OCI-LY7 (cell line): ENCODE measurements around the gene ZNF75A. TPM values are rescaled to one million over a fixed set of nuclear protein-coding genes. Genes with fewer than 3 reads are reported as not detected.
A peak's percentile ranks its signal among the peaks of the same experiment; 100 is the strongest.

ENCODE experiments used
- BruUV-seq: library from RNA; stranded (reverse); fragments of 400-500 nt; replicated peaks from 2 replicates; lab custom pipeline; 2021; lab: Mats Ljungman, UMichigan
- CTCF ChIA-PET: fragments of 300-600 bp; sonication (Branson Sonifier 250); formaldehyde crosslinking; loops from one replicate; lab custom pipeline; 2022; ENCODE audit warnings: antibody characterized with exemption; ENCODE audit not compliant: unreplicated experiment; lab: Charles Lee
- POLR2A ChIA-PET: fragments of 300-600 bp; sonication (Branson Sonifier 250); formaldehyde crosslinking; loops from one replicate; lab custom pipeline; 2022; ENCODE audit warnings: antibody characterized with exemption; lab: Charles Lee
- DNase-seq: peaks from one replicate; pipeline ENCODE4 v3.0.0-alpha.2; 2015; ENCODE audit warnings: low spot score
- H2AFZ ChIP-seq: fragments of 200-600 bp; sonication (generic), shearing (Covaris generic); 2 replicates; pipeline ENCODE4 v1.6.1; 2014; ENCODE audit warnings: mild to moderate bottlenecking, antibody characterized with exemption, low read length, moderate library complexity
- H3K27ac ChIP-seq: fragments of 200-600 bp; sonication (generic); 2 replicates; pipeline ENCODE4 v1.5.1; 2014; ENCODE audit warnings: mixed run types, low read depth, mild to moderate bottlenecking, moderate library complexity, low read length, inconsistent platforms; ENCODE audit not compliant: poor library complexity, severe bottlenecking
- H3K36me3 ChIP-seq: fragments of 200-600 bp; sonication (generic); 2 replicates; pipeline ENCODE4 v1.6.1; 2014; ENCODE audit warnings: mild to moderate bottlenecking, antibody characterized with exemption, low read length, moderate library complexity, mixed read lengths; ENCODE audit not compliant: insufficient read depth
- H3K4me1 ChIP-seq: fragments of 200-600 bp; sonication (generic); 2 replicates; pipeline ENCODE4 v1.5.1; 2014; ENCODE audit warnings: mild to moderate bottlenecking, low read length; ENCODE audit not compliant: insufficient read depth, poor library complexity, severe bottlenecking
- H3K4me2 ChIP-seq: fragments of 200-600 bp; sonication (generic); 2 replicates; pipeline ENCODE4 v1.6.1; 2014; ENCODE audit warnings: mild to moderate bottlenecking, low read length
- H3K4me3 ChIP-seq: fragments of 200-600 bp; sonication (generic); 2 replicates; pipeline ENCODE4 v1.5.1; 2014; ENCODE audit warnings: mild to moderate bottlenecking, low read depth, low read length; ENCODE audit not compliant: poor library complexity, severe bottlenecking
- H3K79me2 ChIP-seq: fragments of 200-600 bp; sonication (generic); 2 replicates; pipeline ENCODE4 v1.6.1; 2016; ENCODE audit warnings: low read depth, mild to moderate bottlenecking, low read length, moderate library complexity, mixed read lengths; ENCODE audit not compliant: insufficient read depth
- H3K9me2 ChIP-seq: fragments of 200-600 bp; sonication (generic); 2 replicates; pipeline ENCODE4 v1.6.1; 2016; ENCODE audit warnings: mild to moderate bottlenecking, low read length, mixed read lengths; ENCODE audit not compliant: insufficient read depth
- H3K9me3 ChIP-seq: fragments of 200-600 bp; sonication (generic); 2 replicates; pipeline ENCODE4 v1.6.1; 2014; ENCODE audit warnings: mild to moderate bottlenecking, mixed run types, low read length, mixed read lengths
- H4K20me1 ChIP-seq: fragments of 200-600 bp; sonication (generic); 2 replicates; pipeline ENCODE4 v1.6.1; 2014; ENCODE audit warnings: mild to moderate bottlenecking, antibody characterized with exemption, low read length, moderate library complexity, mixed read lengths; ENCODE audit not compliant: insufficient read depth
- CTCF ChIP-seq: fragments of 200-600 bp; sonication (generic); conservative IDR thresholded peaks from 2 replicates; pipeline ENCODE4 v1.5.1; 2014; ENCODE audit warnings: mild to moderate bottlenecking, antibody characterized with exemption, low read length, moderate library complexity, mixed read lengths
- EZH2phosphoT487 ChIP-seq: fragments of 200-600 bp; sonication (generic); IDR thresholded peaks from 2 replicates; pipeline ENCODE4 v1.6.1; 2018; ENCODE audit warnings: low read depth, borderline replicate concordance, mild to moderate bottlenecking, mixed run types, antibody characterized with exemption, low read length, moderate library complexity, mixed read lengths
- intact Hi-C: fragments of 100-400 bp; cut with micrococcal nuclease; formaldehyde crosslinking; loops from one replicate; pipeline ENCODE4 v1.10.0; 2022; ENCODE audit not compliant: unreplicated experiment
- total RNA-seq, 2 experiments: library from RNA; depleted of rRNA in 1 of 2; stranded (reverse); fragments of >200 nt in 1 of 2; shearing (Covaris generic) in 1 of 2; gene quantifications; 2 replicates each; pipeline ENCODE4 v1.2.3, GENCODE V29; 2014 to 2022

Gene ZNF75A
- total RNA-seq, 2 experiments from 2014 or later: 2.6 to 23.0 TPM

DNA sequence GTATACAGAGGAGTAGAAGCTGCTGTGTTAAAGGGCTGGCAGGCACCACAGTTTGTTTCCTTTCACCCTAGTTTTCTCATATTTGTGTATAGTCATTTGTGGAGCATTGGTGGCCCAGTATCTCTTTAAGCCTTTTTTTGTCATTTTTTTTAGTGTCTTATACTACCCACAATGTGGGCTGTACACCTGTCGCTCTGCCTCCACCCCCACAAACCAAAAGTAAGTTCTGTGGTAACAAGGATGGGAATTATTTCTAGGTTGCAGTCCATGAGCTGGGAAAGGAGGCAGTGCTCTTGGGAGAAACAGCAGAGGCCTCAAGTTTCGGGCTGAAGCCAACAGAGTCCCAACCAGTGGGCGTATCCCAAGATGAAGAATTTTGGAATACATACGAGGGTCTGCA, 6.2 kb downstream of the ZNF75A start:
- H3K27ac ChIP-seq: no peak overlapping the region
- H3K4me1 ChIP-seq: no peaks in the 10 kb centered on the region
- H3K79me2 ChIP-seq: no peaks in the 10 kb centered on the region
- H3K4me2 ChIP-seq: no peak overlapping the region
- H2AFZ ChIP-seq: no peak overlapping the region
- CTCF ChIA-PET: no interaction called here
- no peaks in the 10 kb centered on the region for H3K9me3 ChIP-seq
- no peaks in the 10 kb centered on the region for H3K9me2 ChIP-seq
- BruUV-seq: no TSS peak
- POLR2A ChIA-PET: interaction anchor here (0.7 kb wide), 1 partner anchor 49 kb away, joined by 3 read pairs; no protein-coding TSS in a partner anchor
- TF ChIP-seq EZH2phosphoT487: no peak
- TF ChIP-seq CTCF: no peak
- no peaks in the 10 kb centered on the region for H3K36me3 ChIP-seq
- no peaks in the 10 kb centered on the region for H4K20me1 ChIP-seq
- DNase-seq: no peak
- intact Hi-C loops: no loop called here
- no peak overlapping the region for H3K4me3 ChIP-seq

GRCh38 chr16:3317315-3317999, 12.2 kb downstream of the ZNF75A start:
- Histone ChIP-seq H2AFZ (no peak overlapping the region), H3K4me3 (no peak overlapping the region), H3K79me2 (no peaks in the 10 kb centered on the region), H3K4me2 (no peak overlapping the region), H3K9me3 (no peaks in the 10 kb centered on the region), H3K36me3 (no peaks in the 10 kb centered on the region), H3K4me1 (no peaks in the 10 kb centered on the region), H3K9me2 (no peaks in the 10 kb centered on the region), H4K20me1 (no peaks in the 10 kb centered on the region), H3K27ac (no peak overlapping the region)
- no peak for TF ChIP-seq CTCF
- no peak for TF ChIP-seq EZH2phosphoT487
- no peak for DNase-seq
- ChIA-PET CTCF (no interaction called here), POLR2A (no interaction called here)
- BruUV-seq: TSS peak; percentile 57
- intact Hi-C loops: no loop called here

GRCh38 chr16:3321816-3322215, 16.5 kb downstream of the ZNF75A start:
- H3K36me3 ChIP-seq: no peaks in the 10 kb centered on the region
- peak overlapping the region; percentile 24; the same call in 1 of the 2 replicates for H2AFZ ChIP-seq
- TF ChIP-seq EZH2phosphoT487 (no peak), CTCF (no peak)
- H3K4me1 ChIP-seq: no peaks in the 10 kb centered on the region
- H4K20me1 ChIP-seq: no peaks in the 10 kb centered on the region
- no peak overlapping the region for H3K4me2 ChIP-seq
- intact Hi-C loops: no loop called here
- no peak overlapping the region for H3K27ac ChIP-seq
- H3K79me2 ChIP-seq: no peaks in the 10 kb centered on the region
- no peaks in the 10 kb centered on the region for H3K9me2 ChIP-seq
- DNase-seq: no peak
- H3K4me3 ChIP-seq: no peak overlapping the region
- H3K9me3 ChIP-seq: no peaks in the 10 kb centered on the region
- ChIA-PET POLR2A (interaction anchor here (1.0 kb wide), 1 partner anchor 122 kb away, joined by 3 read pairs; no protein-coding TSS in a partner anchor), CTCF (no interaction called here)
- BruUV-seq: no TSS peak
